Adrenal gland (tissue), 5 donors: Measurements from ENCODE around the gene KRTAP5-4.

ENCODE experiments used
- CTCF ChIP-seq, 6 experiments: fragments of 450-650 bp in 4 of 6; fragments of 200-600 bp in 2 of 6; sonication (generic) in 1 of 6; IDR thresholded peaks; 1 replicate in 5 of 6; 2 replicates in 1 of 6; pipeline versions ENCODE4 v1.5.1 to v1.8.0; 2016 to 2021; ENCODE audit warnings: antibody characterized with exemption in 6 of 6, mild to moderate bottlenecking in 2 of 6, moderate library complexity in 1 of 6
- POLR2A ChIP-seq, 2 donors: fragments of 450-650 bp; IDR thresholded peaks; one replicate each; pipeline ENCODE4 v1.6.1; 2017; ENCODE audit warnings: antibody characterized with exemption in 2 of 2, mild to moderate bottlenecking in 2 of 2, moderate library complexity in 1 of 2
- donor health status: DM: no; HTN: no; CAD: no.

GRCh38 chr11:1604711-1605110, 17.2 kb downstream of the KRTAP5-4 start:
- TF ChIP-seq POLR2A (IDR thresholded peaks at IDR 0.05): no peak
- no peak for TF ChIP-seq CTCF (IDR thresholded peaks at IDR 0.05)
